WTC11 (cell line): ENCODE data around the gene FASTKD3. TPM values are rescaled to one million over a fixed set of nuclear protein-coding genes. Genes with fewer than 3 reads are reported as not detected.

Experiments used
- ATAC-seq: fragments of 200-7000 bp; cut with Tn5 transposase; 2 replicates; pipeline ENCODE4 v1.10.0; 2021; ENCODE audit warnings: mild to moderate bottlenecking, moderate library complexity
- CTCF ChIA-PET: fragments of 300-600 bp; sonication (Branson Sonifier 250); formaldehyde crosslinking; loops from one replicate; lab custom pipeline; 2021; ENCODE audit warnings: antibody characterized with exemption; lab: Charles Lee
- POLR2A ChIA-PET: fragments of 350-600 bp; sonication (Branson Sonifier 250); formaldehyde crosslinking; loops from one replicate; lab custom pipeline; 2021; ENCODE audit warnings: antibody characterized with exemption; lab: Charles Lee
- DNase-seq: peaks from one replicate; pipeline ENCODE4 v3.0.0; 2021; ENCODE audit warnings: low spot score
- H3K27ac Mint-ChIP-seq: 2 replicates; pipeline ENCODE4 v1.8.0; 2021; ENCODE audit warnings: mixed read lengths
- H3K27me3 Mint-ChIP-seq: 2 replicates; pipeline ENCODE4 v1.8.0; 2021; ENCODE audit warnings: low read depth, mild to moderate bottlenecking, moderate library complexity, mixed read lengths
- H3K36me3 Mint-ChIP-seq: 2 replicates; pipeline ENCODE4 v1.8.0; 2021; ENCODE audit warnings: mixed read lengths
- H3K4me1 Mint-ChIP-seq: 2 replicates; pipeline ENCODE4 v1.8.0; 2022; ENCODE audit warnings: mixed read lengths
- H3K4me3 Mint-ChIP-seq: 2 replicates; pipeline ENCODE4 v1.8.0; 2021; ENCODE audit warnings: mild to moderate bottlenecking, moderate library complexity, mixed read lengths
- H3K9me3 Mint-ChIP-seq: 2 replicates; pipeline ENCODE4 v1.8.0; 2021; ENCODE audit warnings: mixed read lengths
- ETV6 ChIP-seq: sonication (generic); formaldehyde crosslinking; IDR thresholded peaks from 2 replicates; pipeline ENCODE4 v1.8.1; 2022; ENCODE audit warnings: mild to moderate bottlenecking, missing genetic modification reagents
- GABPB1 ChIP-seq: sonication (generic); formaldehyde crosslinking; IDR thresholded peaks from 2 replicates; pipeline ENCODE4 v1.8.1; 2023; ENCODE audit warnings: mild to moderate bottlenecking, missing genetic modification reagents
- NFATC4 ChIP-seq: fragments of 250-450 bp; sonication (Bioruptor Pico); IDR thresholded peaks from 2 replicates; pipeline ENCODE4 v1.9.0; 2021; ENCODE audit warnings: mild to moderate bottlenecking
- NR1H2 ChIP-seq: sonication (generic); formaldehyde crosslinking; IDR thresholded peaks from 2 replicates; pipeline ENCODE4 v1.9.0; 2021; ENCODE audit warnings: mild to moderate bottlenecking, moderate library complexity, missing genetic modification reagents
- SMAD3 ChIP-seq: sonication (generic); formaldehyde crosslinking; IDR thresholded peaks from 2 replicates; pipeline ENCODE4 v1.8.0; 2022; ENCODE audit warnings: missing genetic modification reagents, mild to moderate bottlenecking, borderline replicate concordance
- ZNF671 ChIP-seq: fragments of 250-450 bp; sonication (Bioruptor Pico); IDR thresholded peaks from 2 replicates; pipeline ENCODE4 v1.8.0; 2021; ENCODE audit warnings: mild to moderate bottlenecking
- total RNA-seq: library from RNA; stranded (reverse); gene quantifications from 3 replicates; pipeline ENCODE4 v1.2.3, GENCODE V29; 2021
- TF ChIP-seq, protein P1 (sequence below): sonication (generic); formaldehyde crosslinking; IDR thresholded peaks from 2 replicates; pipeline ENCODE4 v1.8.1; 2022; ENCODE audit warnings: missing genetic modification reagents, borderline replicate concordance
- TF ChIP-seq, protein P2 (sequence below): sonication (generic); formaldehyde crosslinking; IDR thresholded peaks from 2 replicates; pipeline ENCODE4 v1.8.1; 2022; ENCODE audit warnings: low read depth, mild to moderate bottlenecking, moderate library complexity, missing genetic modification reagents, borderline replicate concordance
- TF ChIP-seq, protein P3 (sequence below): sonication (generic); formaldehyde crosslinking; conservative IDR thresholded peaks from 2 replicates; pipeline ENCODE4 v1.8.1; 2023; ENCODE audit warnings: mild to moderate bottlenecking, low read depth, missing genetic modification reagents, moderate library complexity
- TF ChIP-seq, protein P4 (sequence below): sonication (generic); formaldehyde crosslinking; IDR thresholded peaks from 2 replicates; pipeline ENCODE4 v1.8.0; 2022; ENCODE audit warnings: missing genetic modification reagents
- TF ChIP-seq, protein P5 (sequence below): sonication (generic); formaldehyde crosslinking; IDR thresholded peaks from 2 replicates; pipeline ENCODE4 v1.8.1; 2023; ENCODE audit warnings: mild to moderate bottlenecking, missing genetic modification reagents, borderline replicate concordance

FASTKD3 gene
- total RNA-seq, 1 experiment from 2014 or later, result 8.7 TPM

DNA sequence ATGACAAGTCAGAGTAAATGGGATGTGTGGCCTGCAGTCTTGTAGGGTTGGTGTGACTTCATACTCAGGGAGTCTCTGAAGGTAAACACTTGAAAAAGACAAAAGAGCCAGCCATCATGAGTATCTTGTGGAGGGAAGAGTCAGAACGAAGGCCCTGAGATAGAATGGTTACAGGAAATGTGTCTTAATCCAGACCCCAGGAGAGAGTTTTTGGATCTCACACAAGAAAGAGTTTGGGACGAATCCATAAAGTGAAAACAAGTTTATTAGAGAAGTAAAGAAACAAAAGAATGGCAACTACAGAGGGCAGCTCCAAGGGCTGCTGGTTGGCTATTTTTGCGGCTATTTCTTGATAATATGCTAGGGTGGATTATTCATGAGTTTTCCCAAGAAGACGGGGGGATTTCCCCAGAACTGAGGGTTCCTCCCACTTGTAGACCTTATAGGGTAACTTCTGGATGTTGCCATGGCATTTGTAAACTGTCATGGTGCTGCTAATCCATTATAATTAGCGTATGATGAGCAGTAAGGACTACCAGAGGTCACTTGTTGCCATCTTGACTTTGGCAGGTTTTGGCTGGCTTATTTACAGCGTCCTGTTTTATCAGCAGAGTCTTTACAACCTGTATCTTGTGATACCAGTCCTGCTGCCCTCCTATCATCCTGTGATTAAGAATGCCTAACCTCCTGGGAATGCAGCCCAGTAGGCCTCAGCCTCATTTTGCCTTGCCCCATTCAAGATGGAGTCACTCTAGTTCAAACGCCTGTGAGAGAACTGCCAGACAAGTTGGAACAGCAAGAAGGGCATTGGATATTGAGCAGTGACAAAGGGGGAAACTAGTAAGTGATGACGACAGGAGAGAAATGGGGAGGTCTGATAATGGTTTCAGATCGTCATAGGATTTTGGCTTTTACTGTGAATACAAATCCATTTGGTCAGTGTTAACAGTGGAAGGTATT is 34.1 kb upstream of the FASTKD3 start:
- Mint-ChIP-seq H3K27ac (no peak overlapping the region; the same call in 1 of the 2 replicates), H3K27me3 (no peaks in the 10 kb centered on the region), H3K9me3 (peaks cover 10% of the 10 kb centered on the region)
- DNase-seq, result no peak
- POLR2A ChIA-PET, result no interaction called here
- TF ChIP-seq, protein P1, sequence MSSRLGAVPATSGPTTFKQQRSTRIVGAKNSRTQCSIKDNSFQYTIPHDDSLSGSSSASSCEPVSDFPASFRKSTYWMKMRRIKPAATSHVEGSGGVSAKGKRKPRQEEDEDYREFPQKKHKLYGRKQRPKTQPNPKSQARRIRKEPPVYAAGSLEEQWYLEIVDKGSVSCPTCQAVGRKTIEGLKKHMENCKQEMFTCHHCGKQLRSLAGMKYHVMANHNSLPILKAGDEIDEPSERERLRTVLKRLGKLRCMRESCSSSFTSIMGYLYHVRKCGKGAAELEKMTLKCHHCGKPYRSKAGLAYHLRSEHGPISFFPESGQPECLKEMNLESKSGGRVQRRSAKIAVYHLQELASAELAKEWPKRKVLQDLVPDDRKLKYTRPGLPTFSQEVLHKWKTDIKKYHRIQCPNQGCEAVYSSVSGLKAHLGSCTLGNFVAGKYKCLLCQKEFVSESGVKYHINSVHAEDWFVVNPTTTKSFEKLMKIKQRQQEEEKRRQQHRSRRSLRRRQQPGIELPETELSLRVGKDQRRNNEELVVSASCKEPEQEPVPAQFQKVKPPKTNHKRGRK (CRISPR knock-in tag), result no peak
- TF ChIP-seq, protein P2, sequence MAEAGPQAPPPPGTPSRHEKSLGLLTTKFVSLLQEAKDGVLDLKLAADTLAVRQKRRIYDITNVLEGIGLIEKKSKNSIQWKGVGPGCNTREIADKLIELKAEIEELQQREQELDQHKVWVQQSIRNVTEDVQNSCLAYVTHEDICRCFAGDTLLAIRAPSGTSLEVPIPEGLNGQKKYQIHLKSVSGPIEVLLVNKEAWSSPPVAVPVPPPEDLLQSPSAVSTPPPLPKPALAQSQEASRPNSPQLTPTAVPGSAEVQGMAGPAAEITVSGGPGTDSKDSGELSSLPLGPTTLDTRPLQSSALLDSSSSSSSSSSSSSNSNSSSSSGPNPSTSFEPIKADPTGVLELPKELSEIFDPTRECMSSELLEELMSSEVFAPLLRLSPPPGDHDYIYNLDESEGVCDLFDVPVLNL, result no peak
- TF ChIP-seq, protein P3, sequence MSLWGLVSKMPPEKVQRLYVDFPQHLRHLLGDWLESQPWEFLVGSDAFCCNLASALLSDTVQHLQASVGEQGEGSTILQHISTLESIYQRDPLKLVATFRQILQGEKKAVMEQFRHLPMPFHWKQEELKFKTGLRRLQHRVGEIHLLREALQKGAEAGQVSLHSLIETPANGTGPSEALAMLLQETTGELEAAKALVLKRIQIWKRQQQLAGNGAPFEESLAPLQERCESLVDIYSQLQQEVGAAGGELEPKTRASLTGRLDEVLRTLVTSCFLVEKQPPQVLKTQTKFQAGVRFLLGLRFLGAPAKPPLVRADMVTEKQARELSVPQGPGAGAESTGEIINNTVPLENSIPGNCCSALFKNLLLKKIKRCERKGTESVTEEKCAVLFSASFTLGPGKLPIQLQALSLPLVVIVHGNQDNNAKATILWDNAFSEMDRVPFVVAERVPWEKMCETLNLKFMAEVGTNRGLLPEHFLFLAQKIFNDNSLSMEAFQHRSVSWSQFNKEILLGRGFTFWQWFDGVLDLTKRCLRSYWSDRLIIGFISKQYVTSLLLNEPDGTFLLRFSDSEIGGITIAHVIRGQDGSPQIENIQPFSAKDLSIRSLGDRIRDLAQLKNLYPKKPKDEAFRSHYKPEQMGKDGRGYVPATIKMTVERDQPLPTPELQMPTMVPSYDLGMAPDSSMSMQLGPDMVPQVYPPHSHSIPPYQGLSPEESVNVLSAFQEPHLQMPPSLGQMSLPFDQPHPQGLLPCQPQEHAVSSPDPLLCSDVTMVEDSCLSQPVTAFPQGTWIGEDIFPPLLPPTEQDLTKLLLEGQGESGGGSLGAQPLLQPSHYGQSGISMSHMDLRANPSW (CRISPR knock-in tag), result no peak
- TF ChIP-seq, protein P4, sequence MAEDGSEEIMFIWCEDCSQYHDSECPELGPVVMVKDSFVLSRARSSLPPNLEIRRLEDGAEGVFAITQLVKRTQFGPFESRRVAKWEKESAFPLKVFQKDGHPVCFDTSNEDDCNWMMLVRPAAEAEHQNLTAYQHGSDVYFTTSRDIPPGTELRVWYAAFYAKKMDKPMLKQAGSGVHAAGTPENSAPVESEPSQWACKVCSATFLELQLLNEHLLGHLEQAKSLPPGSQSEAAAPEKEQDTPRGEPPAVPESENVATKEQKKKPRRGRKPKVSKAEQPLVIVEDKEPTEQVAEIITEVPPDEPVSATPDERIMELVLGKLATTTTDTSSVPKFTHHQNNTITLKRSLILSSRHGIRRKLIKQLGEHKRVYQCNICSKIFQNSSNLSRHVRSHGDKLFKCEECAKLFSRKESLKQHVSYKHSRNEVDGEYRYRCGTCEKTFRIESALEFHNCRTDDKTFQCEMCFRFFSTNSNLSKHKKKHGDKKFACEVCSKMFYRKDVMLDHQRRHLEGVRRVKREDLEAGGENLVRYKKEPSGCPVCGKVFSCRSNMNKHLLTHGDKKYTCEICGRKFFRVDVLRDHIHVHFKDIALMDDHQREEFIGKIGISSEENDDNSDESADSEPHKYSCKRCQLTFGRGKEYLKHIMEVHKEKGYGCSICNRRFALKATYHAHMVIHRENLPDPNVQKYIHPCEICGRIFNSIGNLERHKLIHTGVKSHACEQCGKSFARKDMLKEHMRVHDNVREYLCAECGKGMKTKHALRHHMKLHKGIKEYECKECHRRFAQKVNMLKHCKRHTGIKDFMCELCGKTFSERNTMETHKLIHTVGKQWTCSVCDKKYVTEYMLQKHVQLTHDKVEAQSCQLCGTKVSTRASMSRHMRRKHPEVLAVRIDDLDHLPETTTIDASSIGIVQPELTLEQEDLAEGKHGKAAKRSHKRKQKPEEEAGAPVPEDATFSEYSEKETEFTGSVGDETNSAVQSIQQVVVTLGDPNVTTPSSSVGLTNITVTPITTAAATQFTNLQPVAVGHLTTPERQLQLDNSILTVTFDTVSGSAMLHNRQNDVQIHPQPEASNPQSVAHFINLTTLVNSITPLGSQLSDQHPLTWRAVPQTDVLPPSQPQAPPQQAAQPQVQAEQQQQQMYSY (CRISPR knock-in tag), result no peak
- TF ChIP-seq NR1H2 (CRISPR knock-in tag), result no peak
- TF ChIP-seq, all 79 proteins: peak for 0
- Mint-ChIP-seq H3K4me1 (no peaks in the 10 kb centered on the region), H3K36me3 (peaks cover 51% of the 10 kb centered on the region), H3K4me3 (no peak overlapping the region)
- ATAC-seq, result no peak
- CTCF ChIA-PET, result no interaction called here

DNA sequence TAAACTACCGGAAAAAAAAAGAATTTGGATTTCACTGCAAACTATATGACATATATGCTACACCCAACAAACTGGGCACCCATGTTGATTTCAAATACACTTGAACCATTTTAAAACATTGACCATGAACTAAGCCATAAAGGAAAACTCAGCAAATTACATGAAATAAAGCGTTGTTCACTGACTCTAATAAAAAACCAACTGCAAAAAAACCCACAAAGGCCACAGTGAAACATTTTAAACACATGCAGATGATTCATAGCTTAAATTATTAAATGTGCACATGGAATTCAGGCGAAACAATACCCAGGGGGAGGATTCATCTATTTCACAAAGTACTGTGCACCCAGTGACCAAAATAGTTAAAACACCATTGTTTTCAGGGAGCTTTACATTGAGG is 33.4 kb upstream of the FASTKD3 start:
- POLR2A ChIA-PET, result no interaction called here
- DNase-seq, result no peak
- ATAC-seq, result no peak

More for the DNA sequence above, 33.4 kb upstream of the FASTKD3 start:
- H3K4me3 Mint-ChIP-seq, result no peak overlapping the region
- TF ChIP-seq SMAD3, result no peak
- no peak for TF ChIP-seq ETV6
- TF ChIP-seq, protein P2, result no peak
- TF ChIP-seq GABPB1, result no peak
- TF ChIP-seq NFATC4, result no peak
- TF ChIP-seq, protein P5, sequence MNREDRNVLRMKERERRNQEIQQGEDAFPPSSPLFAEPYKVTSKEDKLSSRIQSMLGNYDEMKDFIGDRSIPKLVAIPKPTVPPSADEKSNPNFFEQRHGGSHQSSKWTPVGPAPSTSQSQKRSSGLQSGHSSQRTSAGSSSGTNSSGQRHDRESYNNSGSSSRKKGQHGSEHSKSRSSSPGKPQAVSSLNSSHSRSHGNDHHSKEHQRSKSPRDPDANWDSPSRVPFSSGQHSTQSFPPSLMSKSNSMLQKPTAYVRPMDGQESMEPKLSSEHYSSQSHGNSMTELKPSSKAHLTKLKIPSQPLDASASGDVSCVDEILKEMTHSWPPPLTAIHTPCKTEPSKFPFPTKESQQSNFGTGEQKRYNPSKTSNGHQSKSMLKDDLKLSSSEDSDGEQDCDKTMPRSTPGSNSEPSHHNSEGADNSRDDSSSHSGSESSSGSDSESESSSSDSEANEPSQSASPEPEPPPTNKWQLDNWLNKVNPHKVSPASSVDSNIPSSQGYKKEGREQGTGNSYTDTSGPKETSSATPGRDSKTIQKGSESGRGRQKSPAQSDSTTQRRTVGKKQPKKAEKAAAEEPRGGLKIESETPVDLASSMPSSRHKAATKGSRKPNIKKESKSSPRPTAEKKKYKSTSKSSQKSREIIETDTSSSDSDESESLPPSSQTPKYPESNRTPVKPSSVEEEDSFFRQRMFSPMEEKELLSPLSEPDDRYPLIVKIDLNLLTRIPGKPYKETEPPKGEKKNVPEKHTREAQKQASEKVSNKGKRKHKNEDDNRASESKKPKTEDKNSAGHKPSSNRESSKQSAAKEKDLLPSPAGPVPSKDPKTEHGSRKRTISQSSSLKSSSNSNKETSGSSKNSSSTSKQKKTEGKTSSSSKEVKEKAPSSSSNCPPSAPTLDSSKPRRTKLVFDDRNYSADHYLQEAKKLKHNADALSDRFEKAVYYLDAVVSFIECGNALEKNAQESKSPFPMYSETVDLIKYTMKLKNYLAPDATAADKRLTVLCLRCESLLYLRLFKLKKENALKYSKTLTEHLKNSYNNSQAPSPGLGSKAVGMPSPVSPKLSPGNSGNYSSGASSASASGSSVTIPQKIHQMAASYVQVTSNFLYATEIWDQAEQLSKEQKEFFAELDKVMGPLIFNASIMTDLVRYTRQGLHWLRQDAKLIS, result no peak
- no peak for TF ChIP-seq ZNF671 (CRISPR knock-in tag)
- TF ChIP-seq, all 79 proteins: peak for 0
- peaks cover 4% of the 10 kb centered on the region for H3K9me3 Mint-ChIP-seq
- CTCF ChIA-PET, result no interaction called here
- H3K36me3 Mint-ChIP-seq, result peaks cover 53% of the 10 kb centered on the region
- H3K27me3 Mint-ChIP-seq, result no peaks in the 10 kb centered on the region
- no peak overlapping the region for H3K27ac Mint-ChIP-seq
- H3K4me1 Mint-ChIP-seq, result no peaks in the 10 kb centered on the region
